ENCODE measurements around the gene ANKRD49.

DNA sequence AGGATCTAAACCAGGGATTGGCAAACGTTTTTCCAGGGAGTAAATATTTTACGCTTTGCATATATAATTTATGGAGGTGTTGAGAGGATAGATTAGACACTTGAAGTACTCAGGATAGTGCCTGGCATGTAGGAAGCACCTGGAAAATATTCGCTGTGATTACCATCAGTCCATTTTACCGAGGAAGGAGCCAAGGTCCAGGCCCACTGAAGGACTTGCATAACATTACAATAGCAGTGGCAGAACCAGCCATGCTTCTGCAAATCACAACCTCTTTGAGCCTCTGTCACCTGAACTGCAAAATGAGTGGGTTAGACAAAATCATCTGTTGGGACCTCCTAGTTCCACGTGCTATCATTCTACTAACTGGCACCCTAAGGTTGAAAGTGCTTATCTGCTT, 55.4 kb downstream of the ANKRD49 start:
- TF ChIP-seq ZNF384 (IDR thresholded peaks at IDR 0.05) (no peak), FOXM1 (IDR thresholded peaks at IDR 0.05; ENCODE audit: borderline replicate concordance) (no peak), ELF4 (IDR thresholded peaks at IDR 0.05) (no peak), SP1 (IDR thresholded peaks at IDR 0.05) (no peak), CTBP1 (IDR thresholded peaks at IDR 0.05; ENCODE audit: borderline replicate concordance) (no peak), ARNT (IDR thresholded peaks at IDR 0.05) (no peak), BHLHE40 (IDR thresholded peaks at IDR 0.05; ENCODE audit: borderline replicate concordance) (no peak), LEF1 (IDR thresholded peaks at IDR 0.05; ENCODE audit: borderline replicate concordance) (no peak), HDGF (IDR thresholded peaks at IDR 0.05; ENCODE audit: borderline replicate concordance) (no peak), SUZ12 (IDR thresholded peaks at IDR 0.05) (no peak), TARDBP (IDR thresholded peaks at IDR 0.05) (no peak)
- TF ChIP-seq, protein P1, sequence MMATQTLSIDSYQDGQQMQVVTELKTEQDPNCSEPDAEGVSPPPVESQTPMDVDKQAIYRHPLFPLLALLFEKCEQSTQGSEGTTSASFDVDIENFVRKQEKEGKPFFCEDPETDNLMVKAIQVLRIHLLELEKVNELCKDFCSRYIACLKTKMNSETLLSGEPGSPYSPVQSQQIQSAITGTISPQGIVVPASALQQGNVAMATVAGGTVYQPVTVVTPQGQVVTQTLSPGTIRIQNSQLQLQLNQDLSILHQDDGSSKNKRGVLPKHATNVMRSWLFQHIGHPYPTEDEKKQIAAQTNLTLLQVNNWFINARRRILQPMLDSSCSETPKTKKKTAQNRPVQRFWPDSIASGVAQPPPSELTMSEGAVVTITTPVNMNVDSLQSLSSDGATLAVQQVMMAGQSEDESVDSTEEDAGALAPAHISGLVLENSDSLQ (IDR thresholded peaks at IDR 0.05): no peak
